Transverse colon (tissue), 3 donors: ENCODE results near the gene KCNQ2.

ENCODE experiments used
- EP300 ChIP-seq: sonication (generic); formaldehyde crosslinking; IDR thresholded peaks from one replicate; pipeline ENCODE4 v1.6.1; 2017; ENCODE audit warnings: antibody characterized with exemption, low read depth
- POLR2A ChIP-seq: fragments of 450-650 bp; IDR thresholded peaks from one replicate; pipeline ENCODE4 v1.6.1; 2016; ENCODE audit warnings: antibody characterized with exemption, mild to moderate bottlenecking, moderate library complexity
- TF ChIP-seq, protein P1 (sequence below), 5 experiments: fragments of 200-600 bp in 3 of 5; fragments of 450-650 bp in 2 of 5; sonication (generic) in 3 of 5; IDR thresholded peaks; 1 replicate in 2 of 5; 2 replicates in 3 of 5; pipeline ENCODE4 v1.5.1; 2016 to 2017; ENCODE audit warnings: antibody characterized with exemption in 5 of 5, inconsistent platforms in 3 of 5, mild to moderate bottlenecking in 2 of 5, moderate library complexity in 1 of 5

DNA sequence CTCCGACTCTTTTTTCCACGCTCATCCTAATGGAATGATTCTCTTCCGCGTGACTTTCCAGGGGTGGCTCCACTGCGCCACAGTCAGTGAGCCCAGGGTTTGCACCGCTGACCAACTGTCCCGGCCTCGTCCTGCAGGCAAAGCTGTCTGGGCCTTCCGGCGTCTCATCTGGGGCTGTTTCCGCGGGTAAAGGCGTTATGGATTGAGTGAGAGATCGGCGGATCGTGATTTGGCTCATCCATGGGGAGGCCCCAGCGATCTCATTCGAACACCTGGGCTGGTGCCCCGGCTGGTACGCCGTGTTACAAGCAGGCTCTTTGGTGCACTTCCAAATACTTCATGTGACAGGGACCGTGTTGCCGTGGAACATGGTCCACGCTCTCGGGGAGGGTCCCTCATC lies 47.8 kb downstream of the KCNQ2 start:
- TF ChIP-seq EP300: no peak
- TF ChIP-seq, protein P1, sequence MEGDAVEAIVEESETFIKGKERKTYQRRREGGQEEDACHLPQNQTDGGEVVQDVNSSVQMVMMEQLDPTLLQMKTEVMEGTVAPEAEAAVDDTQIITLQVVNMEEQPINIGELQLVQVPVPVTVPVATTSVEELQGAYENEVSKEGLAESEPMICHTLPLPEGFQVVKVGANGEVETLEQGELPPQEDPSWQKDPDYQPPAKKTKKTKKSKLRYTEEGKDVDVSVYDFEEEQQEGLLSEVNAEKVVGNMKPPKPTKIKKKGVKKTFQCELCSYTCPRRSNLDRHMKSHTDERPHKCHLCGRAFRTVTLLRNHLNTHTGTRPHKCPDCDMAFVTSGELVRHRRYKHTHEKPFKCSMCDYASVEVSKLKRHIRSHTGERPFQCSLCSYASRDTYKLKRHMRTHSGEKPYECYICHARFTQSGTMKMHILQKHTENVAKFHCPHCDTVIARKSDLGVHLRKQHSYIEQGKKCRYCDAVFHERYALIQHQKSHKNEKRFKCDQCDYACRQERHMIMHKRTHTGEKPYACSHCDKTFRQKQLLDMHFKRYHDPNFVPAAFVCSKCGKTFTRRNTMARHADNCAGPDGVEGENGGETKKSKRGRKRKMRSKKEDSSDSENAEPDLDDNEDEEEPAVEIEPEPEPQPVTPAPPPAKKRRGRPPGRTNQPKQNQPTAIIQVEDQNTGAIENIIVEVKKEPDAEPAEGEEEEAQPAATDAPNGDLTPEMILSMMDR (IDR thresholded peaks at IDR 0.05): no peak
- no peak for TF ChIP-seq POLR2A
